ENCODE measurements around the gene CFAP299.

CFAP299 gene

DNA sequence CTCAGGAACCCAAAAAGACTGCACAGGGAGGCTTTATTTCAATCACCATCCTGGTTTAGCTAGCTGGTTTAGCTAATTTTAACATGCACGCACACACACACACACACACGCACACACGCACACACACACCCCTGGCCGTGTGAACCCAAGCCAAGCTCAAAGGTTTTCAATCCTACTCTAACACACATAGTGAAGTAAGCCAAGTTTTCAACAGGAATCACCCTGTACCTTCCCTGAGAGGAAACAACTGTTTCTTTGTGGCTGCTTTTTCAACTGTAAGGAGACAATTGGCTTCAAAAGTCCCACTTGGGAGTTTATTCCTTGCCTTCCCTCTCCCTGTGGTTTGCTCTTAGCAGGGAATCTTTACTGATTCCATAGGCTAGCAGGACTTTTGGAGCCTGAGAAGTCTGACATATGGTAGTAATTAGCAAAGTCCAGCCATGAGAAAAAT, 596.1 kb downstream of the CFAP299 start:
- TF ChIP-seq, protein P1, sequence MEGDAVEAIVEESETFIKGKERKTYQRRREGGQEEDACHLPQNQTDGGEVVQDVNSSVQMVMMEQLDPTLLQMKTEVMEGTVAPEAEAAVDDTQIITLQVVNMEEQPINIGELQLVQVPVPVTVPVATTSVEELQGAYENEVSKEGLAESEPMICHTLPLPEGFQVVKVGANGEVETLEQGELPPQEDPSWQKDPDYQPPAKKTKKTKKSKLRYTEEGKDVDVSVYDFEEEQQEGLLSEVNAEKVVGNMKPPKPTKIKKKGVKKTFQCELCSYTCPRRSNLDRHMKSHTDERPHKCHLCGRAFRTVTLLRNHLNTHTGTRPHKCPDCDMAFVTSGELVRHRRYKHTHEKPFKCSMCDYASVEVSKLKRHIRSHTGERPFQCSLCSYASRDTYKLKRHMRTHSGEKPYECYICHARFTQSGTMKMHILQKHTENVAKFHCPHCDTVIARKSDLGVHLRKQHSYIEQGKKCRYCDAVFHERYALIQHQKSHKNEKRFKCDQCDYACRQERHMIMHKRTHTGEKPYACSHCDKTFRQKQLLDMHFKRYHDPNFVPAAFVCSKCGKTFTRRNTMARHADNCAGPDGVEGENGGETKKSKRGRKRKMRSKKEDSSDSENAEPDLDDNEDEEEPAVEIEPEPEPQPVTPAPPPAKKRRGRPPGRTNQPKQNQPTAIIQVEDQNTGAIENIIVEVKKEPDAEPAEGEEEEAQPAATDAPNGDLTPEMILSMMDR (IDR thresholded peaks at IDR 0.05; ENCODE audit: control insufficient read depth, extremely low read depth, insufficient read depth): no peak
- no peak overlapping the region for H3K4me3 ChIP-seq (ENCODE audit: low read depth, low read length)
- DNase-seq (ENCODE audit: low read depth): no peak

DNA sequence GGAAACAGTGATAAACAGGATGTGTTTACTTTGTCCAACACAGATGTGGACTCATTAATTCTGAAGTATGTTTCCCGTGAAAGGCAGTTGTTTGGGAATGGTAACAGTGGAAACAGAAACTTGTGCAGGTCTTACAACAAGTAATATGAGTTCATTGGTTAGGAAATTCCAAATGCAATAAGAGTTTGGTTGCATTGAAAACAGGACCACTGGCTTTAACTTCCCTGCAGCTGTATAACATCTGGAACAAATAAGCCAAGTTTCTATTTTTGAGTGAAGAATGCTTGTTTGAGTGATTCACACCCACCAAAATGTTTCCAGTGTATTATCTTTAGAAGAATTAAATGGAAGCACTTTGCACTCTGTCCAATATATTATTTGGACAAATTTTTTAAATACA, 612.6 kb downstream of the CFAP299 start:
- no peak overlapping the region for H3K4me3 ChIP-seq (ENCODE audit: low read depth, low read length)
- no peak for DNase-seq (ENCODE audit: low read depth)
- TF ChIP-seq, protein P1 (IDR thresholded peaks at IDR 0.05; ENCODE audit: control insufficient read depth, extremely low read depth, insufficient read depth): no peak

DNA sequence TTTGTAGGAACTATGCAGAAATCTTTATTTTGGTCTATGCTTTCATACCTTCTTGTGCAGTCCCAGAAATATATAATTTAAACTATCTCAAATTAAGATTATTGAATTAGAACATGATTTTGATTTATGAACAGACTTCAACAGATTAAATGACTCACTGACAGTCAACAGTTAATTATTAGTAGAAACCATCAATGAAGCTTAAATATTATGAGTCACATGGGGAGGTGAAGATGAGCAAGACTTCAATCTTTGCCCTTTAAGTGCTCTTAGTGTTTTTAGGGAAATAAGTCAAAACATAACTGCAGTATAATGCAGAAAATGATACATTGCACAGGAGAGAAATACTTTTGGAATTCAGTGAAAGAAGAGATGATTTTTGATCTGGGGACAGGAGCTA, 613.5 kb downstream of the CFAP299 start:
- no peak overlapping the region for H3K4me3 ChIP-seq (ENCODE audit: low read depth, low read length)
- DNase-seq (ENCODE audit: low read depth): no peak
- TF ChIP-seq, protein P1 (IDR thresholded peaks at IDR 0.05; ENCODE audit: control insufficient read depth, extremely low read depth, insufficient read depth): no peak

DNA sequence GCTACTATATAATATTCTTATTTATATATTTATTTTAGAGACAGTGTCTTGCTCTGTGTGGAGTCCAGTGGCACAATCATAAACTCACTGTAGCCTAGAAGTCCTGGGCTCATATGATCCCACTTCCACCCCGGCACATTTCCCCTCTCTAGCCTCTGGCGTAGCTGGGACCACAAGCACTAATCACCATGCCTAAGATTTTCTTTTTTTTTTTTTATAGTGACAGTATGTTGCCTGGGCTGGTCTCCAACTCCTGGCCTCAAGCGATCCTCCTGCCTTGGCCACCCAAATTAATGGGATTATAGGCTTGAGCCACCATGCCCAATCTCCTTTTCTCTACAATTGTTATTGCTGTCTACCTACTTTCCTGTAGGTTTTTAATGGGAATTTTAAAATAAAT, 620.9 kb downstream of the CFAP299 start:
- no peak overlapping the region for H3K4me3 ChIP-seq (ENCODE audit: low read depth, low read length)
- TF ChIP-seq, protein P1 (IDR thresholded peaks at IDR 0.05; ENCODE audit: control insufficient read depth, extremely low read depth, insufficient read depth): no peak
- DNase-seq (ENCODE audit: low read depth): no peak

DNA sequence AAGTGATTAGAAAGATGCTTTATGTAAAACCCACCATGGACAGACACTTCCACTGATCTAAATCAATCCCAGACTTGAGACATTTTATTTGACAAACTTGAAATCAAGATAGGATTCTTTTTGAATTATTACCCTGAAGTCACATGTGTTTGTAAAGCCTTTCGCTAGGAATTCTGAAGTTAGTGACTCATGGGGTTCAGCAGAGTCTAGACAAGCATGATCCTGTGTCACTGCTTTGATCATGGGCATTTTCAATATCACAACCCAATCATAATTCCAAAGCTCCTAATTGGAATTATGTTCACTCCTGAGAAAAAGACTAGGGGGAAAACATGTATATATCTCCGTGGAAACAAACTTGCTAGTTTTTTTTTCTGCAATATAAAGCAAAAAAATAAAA, 627.5 kb downstream of the CFAP299 start:
- DNase-seq (ENCODE audit: low read depth): no peak
- TF ChIP-seq, protein P1 (IDR thresholded peaks at IDR 0.05; ENCODE audit: control insufficient read depth, extremely low read depth, insufficient read depth): no peak

DNA sequence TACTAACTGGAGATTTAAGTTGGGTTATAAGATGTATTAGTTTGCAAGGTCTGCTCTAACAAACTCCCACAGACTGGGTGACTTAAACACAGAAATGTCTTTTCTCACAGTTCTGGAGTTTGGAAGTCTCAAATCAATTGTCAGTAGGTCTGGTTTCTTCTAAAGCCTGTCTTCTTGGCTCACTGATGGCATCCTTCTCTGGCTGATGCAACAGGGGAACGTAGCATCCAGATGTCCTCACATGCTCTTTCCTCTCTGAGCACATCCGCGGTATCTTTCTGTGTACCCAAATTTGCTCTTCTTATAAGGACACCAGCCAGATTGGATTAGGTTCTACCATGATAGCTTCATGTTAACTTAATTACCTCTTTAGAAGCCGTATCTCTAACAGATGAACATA, 631.8 kb downstream of the CFAP299 start:
- no peak overlapping the region for H3K4me3 ChIP-seq (ENCODE audit: low read depth, low read length)
- DNase-seq (ENCODE audit: low read depth): no peak
- TF ChIP-seq, protein P1 (IDR thresholded peaks at IDR 0.05; ENCODE audit: control insufficient read depth, extremely low read depth, insufficient read depth): no peak

More for the DNA sequence above, 627.5 kb downstream of the CFAP299 start:
- H3K4me3 ChIP-seq (ENCODE audit: low read depth, low read length): no peak overlapping the region

DNA sequence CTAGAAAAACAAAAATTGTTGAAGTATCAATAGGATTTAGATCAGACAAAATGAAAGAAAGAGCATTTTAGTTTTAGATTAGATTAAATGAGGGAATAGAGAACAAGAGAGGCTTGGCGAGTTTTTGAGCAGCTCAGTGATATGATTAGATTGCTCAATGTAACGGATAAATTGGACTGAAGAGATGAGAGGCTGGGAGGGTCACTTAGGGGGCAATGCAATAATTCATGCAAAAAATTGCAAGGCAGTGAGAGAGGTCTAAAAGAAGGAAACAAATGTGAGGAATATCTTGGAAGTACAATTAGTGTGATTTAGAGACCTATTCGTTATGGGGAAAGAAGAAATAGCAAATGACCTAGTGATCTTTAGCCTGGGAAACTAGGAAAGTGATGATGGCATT, 644.7 kb downstream of the CFAP299 start:
- DNase-seq (ENCODE audit: low read depth): no peak
- no peak overlapping the region for H3K4me3 ChIP-seq (ENCODE audit: low read depth, low read length)
- TF ChIP-seq, protein P1 (IDR thresholded peaks at IDR 0.05; ENCODE audit: control insufficient read depth, extremely low read depth, insufficient read depth): no peak
